Measurements from ENCODE around the gene ATP2A3. TPM values are rescaled to one million over a fixed set of nuclear protein-coding genes. Genes with fewer than 3 reads are reported as not detected.
"Not testable (repeated sequence)": the region's sequence is repeated elsewhere in the genome, so short reads cannot be mapped to it uniquely, and the experiment has no call there.

The ATP2A3 gene
- total and polyA plus RNA-seq, 9 donors: 1.6 to 9.9 (median 4.2) TPM

DNA sequence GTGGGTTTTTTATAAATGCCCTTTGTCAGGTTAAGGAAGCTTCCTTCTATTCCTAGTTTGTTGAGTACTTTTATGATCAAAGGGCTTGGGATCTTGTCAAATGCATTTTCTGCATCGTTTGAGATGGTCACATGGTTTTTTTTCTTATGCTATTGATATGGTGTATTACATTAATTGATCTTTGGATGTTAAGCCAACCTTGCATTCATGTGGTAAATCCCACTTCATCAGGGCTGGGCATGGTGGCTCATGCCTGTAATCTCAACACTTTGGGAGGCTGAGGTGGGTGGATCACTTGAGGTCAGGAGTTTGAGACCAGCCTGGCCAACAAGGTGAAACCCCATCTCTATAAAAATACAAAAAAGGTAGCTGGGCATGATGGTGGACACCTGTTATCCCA lies 30.8 kb upstream of the ATP2A3 start:
- no peak for DNase-seq
- TF ChIP-seq, protein P1, sequence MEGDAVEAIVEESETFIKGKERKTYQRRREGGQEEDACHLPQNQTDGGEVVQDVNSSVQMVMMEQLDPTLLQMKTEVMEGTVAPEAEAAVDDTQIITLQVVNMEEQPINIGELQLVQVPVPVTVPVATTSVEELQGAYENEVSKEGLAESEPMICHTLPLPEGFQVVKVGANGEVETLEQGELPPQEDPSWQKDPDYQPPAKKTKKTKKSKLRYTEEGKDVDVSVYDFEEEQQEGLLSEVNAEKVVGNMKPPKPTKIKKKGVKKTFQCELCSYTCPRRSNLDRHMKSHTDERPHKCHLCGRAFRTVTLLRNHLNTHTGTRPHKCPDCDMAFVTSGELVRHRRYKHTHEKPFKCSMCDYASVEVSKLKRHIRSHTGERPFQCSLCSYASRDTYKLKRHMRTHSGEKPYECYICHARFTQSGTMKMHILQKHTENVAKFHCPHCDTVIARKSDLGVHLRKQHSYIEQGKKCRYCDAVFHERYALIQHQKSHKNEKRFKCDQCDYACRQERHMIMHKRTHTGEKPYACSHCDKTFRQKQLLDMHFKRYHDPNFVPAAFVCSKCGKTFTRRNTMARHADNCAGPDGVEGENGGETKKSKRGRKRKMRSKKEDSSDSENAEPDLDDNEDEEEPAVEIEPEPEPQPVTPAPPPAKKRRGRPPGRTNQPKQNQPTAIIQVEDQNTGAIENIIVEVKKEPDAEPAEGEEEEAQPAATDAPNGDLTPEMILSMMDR (IDR thresholded peaks at IDR 0.05): no peak
- TF ChIP-seq EP300 (IDR thresholded peaks at IDR 0.05): no peak
- no peak for TF ChIP-seq POLR2A (IDR thresholded peaks at IDR 0.05)
- 31 to 48% (median 32%) methylated on average over 1 of the region's 1 CpG for WGBS, 3 donors

DNA sequence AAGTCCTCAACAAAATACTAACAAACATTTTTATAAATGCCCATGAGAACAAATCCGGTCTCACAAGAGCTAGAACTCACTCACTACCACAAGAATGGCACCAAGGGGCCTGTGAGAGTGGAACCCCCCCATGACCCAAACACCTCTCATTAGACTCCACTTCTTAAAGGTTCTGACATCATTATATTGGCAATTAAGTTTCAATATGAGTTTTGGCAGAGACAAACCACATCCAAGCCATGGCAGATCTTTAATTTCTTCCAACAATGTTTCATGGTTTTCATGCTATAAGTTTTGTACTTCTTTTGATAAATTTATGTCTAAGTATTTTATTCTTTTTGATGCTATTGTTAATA lies 30.0 kb upstream of the ATP2A3 start:
- no peaks in the 10 kb centered on the region for H3K27me3 ChIP-seq
- no peaks in the 10 kb centered on the region for H3K4me1 ChIP-seq (ENCODE audit: insufficient read depth)
- no peak overlapping the region for H3K27ac ChIP-seq
- TF ChIP-seq POLR2A (IDR thresholded peaks at IDR 0.05): no peak
- TF ChIP-seq EP300 (IDR thresholded peaks at IDR 0.05): no peak
- TF ChIP-seq, protein P1 (IDR thresholded peaks at IDR 0.05): no peak
- H3K36me3 ChIP-seq: no peaks in the 10 kb centered on the region
- DNase-seq: no peak
- peaks cover 0 to 3% of the 10 kb centered on the region in 2 donors for H3K9me3 ChIP-seq
- no peak overlapping the region for H3K4me3 ChIP-seq
- intact Hi-C loops (cut with DNase I): no loop called here
- WGBS, 3 donors: 57 to 90% (median 86%) methylated on average over 1 of the region's 1 CpG

More for the DNA sequence above, 30.8 kb upstream of the ATP2A3 start:
- Histone ChIP-seq H3K27ac (no peak overlapping the region), H3K4me1 (ENCODE audit: insufficient read depth) (no peaks in the 10 kb centered on the region), H3K9me3 (peaks cover 0 to 3% of the 10 kb centered on the region in 2 donors), H3K4me3 (no peak overlapping the region), H3K36me3 (no peaks in the 10 kb centered on the region), H3K27me3 (no peaks in the 10 kb centered on the region)
- intact Hi-C loops (cut with DNase I): no loop called here

DNA sequence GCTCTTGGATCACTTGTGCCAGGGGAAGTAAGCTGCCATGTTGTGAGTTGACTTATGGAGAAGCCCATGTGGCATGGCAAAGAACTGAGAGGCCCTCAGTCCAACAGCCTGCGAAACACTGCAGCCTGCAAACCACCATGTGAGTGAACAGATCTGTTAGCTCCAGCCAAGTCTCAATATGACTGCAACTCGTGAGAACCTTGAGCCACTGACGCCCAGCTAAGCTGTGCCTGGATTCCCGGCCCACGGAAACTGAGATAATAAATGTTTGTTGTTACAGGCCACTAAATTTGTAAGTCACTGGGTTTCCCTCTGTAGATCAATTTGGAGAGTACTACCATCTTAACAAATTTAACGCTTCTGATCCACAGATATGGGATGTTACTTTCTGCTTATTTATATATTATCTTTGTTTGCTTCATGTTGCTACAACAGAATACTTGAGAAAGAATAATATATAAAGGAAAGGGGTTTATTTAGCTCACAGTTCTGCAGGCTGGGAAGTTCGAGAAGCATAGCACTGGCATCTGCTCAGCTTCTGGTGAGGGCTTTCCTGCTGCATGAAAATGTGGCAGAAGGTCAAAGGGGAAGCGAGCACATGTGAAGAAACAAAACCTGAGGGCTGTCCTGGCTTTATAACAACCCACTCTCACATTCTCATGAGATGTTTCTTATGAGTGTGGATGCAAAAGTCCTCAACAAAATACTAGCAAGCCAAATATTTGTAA lies 29.4 kb upstream of the ATP2A3 start:
- DNase-seq: peak in 1 of 5 donors; percentile 2
- TF ChIP-seq, protein P1 (IDR thresholded peaks at IDR 0.05): no peak
- TF ChIP-seq EP300 (IDR thresholded peaks at IDR 0.05): no peak
- TF ChIP-seq POLR2A (IDR thresholded peaks at IDR 0.05): no peak
- intact Hi-C loops (cut with DNase I): no loop called here
- WGBS, 3 donors: 18 to 62% (median 28%) methylated on average over 8 of the region's 8 CpGs
- H3K27ac ChIP-seq: no peak overlapping the region
- H3K36me3 ChIP-seq: no peaks in the 10 kb centered on the region
- H3K27me3 ChIP-seq: no peaks in the 10 kb centered on the region
- peaks cover 2% of the 10 kb centered on the region for H3K4me1 ChIP-seq (ENCODE audit: insufficient read depth)
- H3K4me3 ChIP-seq: no peak overlapping the region
- peaks cover 0 to 3% of the 10 kb centered on the region in 2 donors for H3K9me3 ChIP-seq

DNA sequence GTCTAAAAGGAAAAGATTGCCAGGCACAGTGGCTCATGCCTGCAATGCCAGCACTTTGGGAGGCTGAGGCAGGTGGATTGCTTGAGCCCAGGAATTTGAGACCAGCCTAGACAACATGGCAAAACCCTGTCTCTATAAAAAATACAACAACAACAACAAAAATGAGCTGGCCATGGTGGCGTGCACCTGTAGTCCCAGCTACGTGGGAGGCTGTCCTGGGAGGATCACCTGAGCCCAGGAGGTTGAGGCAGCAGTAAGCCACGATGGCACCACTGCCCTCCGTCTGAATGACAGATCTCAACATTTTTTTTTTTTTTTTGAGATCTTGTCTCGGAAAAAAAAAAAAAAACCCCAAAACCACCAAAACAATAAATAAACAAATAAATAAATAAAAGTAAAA lies 28.1 kb upstream of the ATP2A3 start:
- 74 to 87% (median 85%) methylated on average over 5 of the region's 5 CpGs for WGBS, 3 donors
- intact Hi-C loops (cut with DNase I): no loop called here
- TF ChIP-seq POLR2A (IDR thresholded peaks at IDR 0.05) (no peak), EP300 (IDR thresholded peaks at IDR 0.05) (no peak)

DNA sequence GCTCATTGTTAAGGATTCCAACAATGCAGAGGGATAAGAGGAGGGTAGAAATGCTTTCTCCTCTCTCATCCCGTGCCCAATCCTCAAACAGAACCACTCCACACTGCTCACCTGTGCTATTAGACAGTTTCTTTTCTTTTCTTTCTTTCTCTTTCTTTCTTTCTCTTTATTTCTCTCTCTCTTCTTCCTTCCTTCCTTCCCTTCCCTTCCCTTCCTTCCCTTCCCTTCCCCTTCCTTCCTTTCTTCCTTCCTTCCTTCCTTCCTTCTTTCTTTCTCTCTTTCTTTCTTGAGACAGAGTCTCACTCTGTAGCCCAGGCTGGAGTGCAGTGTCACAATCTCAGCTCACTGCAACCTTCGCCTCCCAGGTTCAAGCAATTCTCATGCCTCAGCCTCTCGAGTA lies 27.5 kb upstream of the ATP2A3 start:
- H3K9me3 ChIP-seq; H3K4me3 ChIP-seq; DNase-seq; H3K36me3 ChIP-seq; intact Hi-C loops (cut with DNase I); H3K27me3 ChIP-seq; H3K27ac ChIP-seq; H3K4me1 ChIP-seq (ENCODE audit: insufficient read depth): not testable (repeated sequence)
- WGBS, 3 donors: 60 to 76% (median 72%) methylated on average over 3 of the region's 3 CpGs

More for the DNA sequence above, 28.1 kb upstream of the ATP2A3 start:
- no peak overlapping the region for H3K4me3 ChIP-seq
- H3K36me3 ChIP-seq: no peaks in the 10 kb centered on the region
- no peaks in the 10 kb centered on the region for H3K27me3 ChIP-seq
- DNase-seq: no peak
- peaks cover 2% of the 10 kb centered on the region for H3K4me1 ChIP-seq (ENCODE audit: insufficient read depth)
- H3K27ac ChIP-seq: no peak overlapping the region
- H3K9me3 ChIP-seq: peaks cover 0 to 3% of the 10 kb centered on the region in 2 donors
